Sigmoid colon (tissue), 7 donors: ENCODE results near the gene MRPS34. TPM values are rescaled to one million over a fixed set of nuclear protein-coding genes. Genes with fewer than 3 reads are reported as not detected.

Experiments
- DNase-seq: peaks from one replicate; pipeline ENCODE4 v3.0.0-alpha.2; 2019
- H3K27ac ChIP-seq, 4 donors: fragments of 200-600 bp; sonication (generic); one replicate each; pipeline ENCODE4 v1.5.1; 2016 to 2019; ENCODE audit warnings: mild to moderate bottlenecking in 1 of 4
- H3K27me3 ChIP-seq, 3 donors: fragments of 200-600 bp; sonication (generic); one replicate each; pipeline ENCODE4 v1.5.1; 2019; ENCODE audit warnings: mild to moderate bottlenecking in 1 of 3
- H3K36me3 ChIP-seq, 4 donors: fragments of 200-600 bp; sonication (generic); one replicate each; pipeline ENCODE4 v1.5.1; 2016 to 2019
- H3K4me1 ChIP-seq, 4 donors: fragments of 200-600 bp; sonication (generic); one replicate each; pipeline ENCODE4 v1.5.1; 2017 to 2019
- H3K4me3 ChIP-seq, 4 donors: fragments of 200-600 bp; sonication (generic); one replicate each; pipeline ENCODE4 v1.5.1; 2017 to 2019; ENCODE audit warnings: mild to moderate bottlenecking in 2 of 4, moderate library complexity in 1 of 4
- H3K9me3 ChIP-seq, 4 donors: fragments of 200-600 bp in 3 of 4; sonication (generic) in 3 of 4; one replicate each; pipeline versions ENCODE4 v1.5.1 to v1.6.1; 2013 to 2019
- EP300 ChIP-seq, 4 donors: sonication (generic); formaldehyde crosslinking; IDR thresholded peaks; one replicate each; pipeline ENCODE4 v1.6.1; 2017; ENCODE audit warnings: antibody characterized with exemption in 4 of 4
- POLR2A ChIP-seq, 2 donors: fragments of 450-650 bp; IDR thresholded peaks; one replicate each; pipeline ENCODE4 v1.6.1; 2016; ENCODE audit warnings: antibody characterized with exemption in 2 of 2, mild to moderate bottlenecking in 2 of 2, moderate library complexity in 2 of 2
- POLR2AphosphoS5 ChIP-seq, 4 donors: sonication (generic); formaldehyde crosslinking; IDR thresholded peaks; one replicate each; pipeline ENCODE4 v1.6.1; 2017; ENCODE audit warnings: antibody characterized with exemption in 4 of 4
- WGBS, 2 donors: extraction: QIAGEN DNeasy Blood & Tissue Kit; methylation state at CpG; one replicate each; pipeline ENCODE4 v1.1.7; 2013; 5-methylcytosine and 5-hydroxymethylcytosine counted together
- intact Hi-C: fragments of 100-400 bp; cut with DNase I; formaldehyde crosslinking; loops from one replicate; pipeline ENCODE4 v1.15.1; 2023
- polyA plus RNA-seq, 3 donors: library from polyadenylated mRNA; stranded (reverse); fragments of 200-250 nt; gene quantifications; one replicate each; pipeline ENCODE4 v1.2.3, GENCODE V29; 2013
- total RNA-seq, 4 donors: library from RNA; depleted of rRNA; stranded (reverse); fragments of >200 nt; gene quantifications; one replicate each; pipeline ENCODE4 v1.1.0, GENCODE V29; 2016
- TF ChIP-seq, protein P1 (sequence below), 4 experiments: fragments of 450-650 bp in 3 of 4; fragments of 200-600 bp in 1 of 4; IDR thresholded peaks; one replicate each; pipeline ENCODE4 v1.5.1; 2016 to 2019; ENCODE audit warnings: antibody characterized with exemption in 4 of 4, mild to moderate bottlenecking in 3 of 4, moderate library complexity in 2 of 4
- donor health status: healthy with polysubstance abuse.
- donor health status: Bipolar disorder and iron deficiency.
- donor health status: healthy.

Gene MRPS34
- total and polyA plus RNA-seq, 7 donors: 61.5 to 198 (median 104) TPM

DNA sequence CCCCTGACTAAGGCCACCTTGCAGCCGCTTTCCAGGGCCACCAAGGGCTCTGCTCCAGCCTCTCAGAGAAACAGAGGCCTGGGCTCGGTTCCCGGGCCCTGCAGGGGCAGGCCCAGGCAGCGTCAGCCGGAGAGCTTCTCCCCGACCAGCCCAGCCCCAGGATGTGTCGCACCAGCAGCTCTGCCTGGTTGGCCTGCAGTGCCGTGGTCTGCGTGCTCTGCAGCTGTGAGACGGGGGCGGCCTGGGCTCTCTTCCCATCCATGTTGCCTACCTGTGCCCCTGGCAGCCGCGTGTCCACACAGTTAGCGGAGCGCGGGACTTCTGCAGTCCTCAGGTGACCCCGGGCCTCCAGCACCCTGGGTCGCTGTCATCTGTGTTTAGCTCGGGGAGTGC lies 15.8 kb upstream of the MRPS34 start:
- no peaks in the 10 kb centered on the region for H3K27me3 ChIP-seq
- H3K36me3 ChIP-seq: peaks cover 0 to 61% (median 32%) of the 10 kb centered on the region in 4 donors
- H3K4me1 ChIP-seq: peaks cover 0 to 23% (median 16%) of the 10 kb centered on the region in 4 donors
- DNase-seq: peak; percentile 58
- H3K9me3 ChIP-seq: no peaks in the 10 kb centered on the region
- H3K4me3 ChIP-seq: no peak overlapping the region
- 78 to 87% methylated on average over 19 of the region's 19 CpGs for WGBS, 2 donors
- no peak for TF ChIP-seq EP300 (IDR thresholded peaks at IDR 0.05)
- no peak for TF ChIP-seq POLR2AphosphoS5 (IDR thresholded peaks at IDR 0.05)
- no peak for TF ChIP-seq POLR2A (IDR thresholded peaks at IDR 0.05)
- TF ChIP-seq, protein P1, sequence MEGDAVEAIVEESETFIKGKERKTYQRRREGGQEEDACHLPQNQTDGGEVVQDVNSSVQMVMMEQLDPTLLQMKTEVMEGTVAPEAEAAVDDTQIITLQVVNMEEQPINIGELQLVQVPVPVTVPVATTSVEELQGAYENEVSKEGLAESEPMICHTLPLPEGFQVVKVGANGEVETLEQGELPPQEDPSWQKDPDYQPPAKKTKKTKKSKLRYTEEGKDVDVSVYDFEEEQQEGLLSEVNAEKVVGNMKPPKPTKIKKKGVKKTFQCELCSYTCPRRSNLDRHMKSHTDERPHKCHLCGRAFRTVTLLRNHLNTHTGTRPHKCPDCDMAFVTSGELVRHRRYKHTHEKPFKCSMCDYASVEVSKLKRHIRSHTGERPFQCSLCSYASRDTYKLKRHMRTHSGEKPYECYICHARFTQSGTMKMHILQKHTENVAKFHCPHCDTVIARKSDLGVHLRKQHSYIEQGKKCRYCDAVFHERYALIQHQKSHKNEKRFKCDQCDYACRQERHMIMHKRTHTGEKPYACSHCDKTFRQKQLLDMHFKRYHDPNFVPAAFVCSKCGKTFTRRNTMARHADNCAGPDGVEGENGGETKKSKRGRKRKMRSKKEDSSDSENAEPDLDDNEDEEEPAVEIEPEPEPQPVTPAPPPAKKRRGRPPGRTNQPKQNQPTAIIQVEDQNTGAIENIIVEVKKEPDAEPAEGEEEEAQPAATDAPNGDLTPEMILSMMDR (IDR thresholded peaks at IDR 0.05): no peak
- intact Hi-C loops: no loop called here
- no peak overlapping the region for H3K27ac ChIP-seq

DNA sequence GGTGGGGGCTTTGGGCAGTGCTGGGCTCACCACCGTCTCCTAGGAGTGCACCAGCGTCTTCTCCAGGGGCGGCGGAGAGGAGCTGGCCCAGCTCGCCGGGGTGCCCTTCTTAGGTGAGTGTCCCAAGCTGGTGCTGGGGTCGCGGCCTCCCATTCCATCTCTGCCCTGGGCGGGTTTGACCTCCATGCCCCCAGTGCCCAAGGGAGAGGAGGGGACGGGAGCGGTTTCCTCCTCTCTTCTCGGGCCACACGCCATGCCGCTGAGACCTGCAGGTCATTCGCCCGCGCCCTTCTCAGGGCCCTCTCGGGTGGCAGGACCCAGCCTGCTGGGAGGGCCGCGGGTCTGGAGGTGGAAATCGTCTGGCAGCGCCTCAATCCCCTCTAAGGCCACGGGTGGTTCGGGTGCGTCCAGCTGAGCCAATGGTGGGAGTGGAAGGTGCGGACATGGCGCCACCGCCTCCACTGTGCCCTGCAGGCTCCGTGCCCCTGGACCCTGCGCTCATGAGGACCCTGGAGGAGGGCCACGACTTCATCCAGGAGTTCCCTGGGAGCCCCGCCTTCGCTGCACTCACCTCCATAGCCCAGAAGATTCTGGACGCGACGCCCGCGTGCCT lies 15.3 kb upstream of the MRPS34 start:
- intact Hi-C loops: no loop called here
- no peak overlapping the region for H3K27ac ChIP-seq
- no peak overlapping the region for H3K4me3 ChIP-seq
- TF ChIP-seq EP300 (IDR thresholded peaks at IDR 0.05): no peak
- no peak for TF ChIP-seq POLR2A (IDR thresholded peaks at IDR 0.05)
- TF ChIP-seq POLR2AphosphoS5 (IDR thresholded peaks at IDR 0.05): no peak
- TF ChIP-seq, protein P1 (IDR thresholded peaks at IDR 0.05): no peak
- H3K27me3 ChIP-seq: no peaks in the 10 kb centered on the region
- WGBS, 2 donors: 94 to 95% methylated on average over 38 of the region's 38 CpGs
- peaks cover 0 to 27% (median 21%) of the 10 kb centered on the region in 4 donors for H3K4me1 ChIP-seq
- DNase-seq: peak; percentile 65
- H3K9me3 ChIP-seq: no peaks in the 10 kb centered on the region
- H3K36me3 ChIP-seq: peaks cover 0 to 61% (median 32%) of the 10 kb centered on the region in 4 donors

DNA sequence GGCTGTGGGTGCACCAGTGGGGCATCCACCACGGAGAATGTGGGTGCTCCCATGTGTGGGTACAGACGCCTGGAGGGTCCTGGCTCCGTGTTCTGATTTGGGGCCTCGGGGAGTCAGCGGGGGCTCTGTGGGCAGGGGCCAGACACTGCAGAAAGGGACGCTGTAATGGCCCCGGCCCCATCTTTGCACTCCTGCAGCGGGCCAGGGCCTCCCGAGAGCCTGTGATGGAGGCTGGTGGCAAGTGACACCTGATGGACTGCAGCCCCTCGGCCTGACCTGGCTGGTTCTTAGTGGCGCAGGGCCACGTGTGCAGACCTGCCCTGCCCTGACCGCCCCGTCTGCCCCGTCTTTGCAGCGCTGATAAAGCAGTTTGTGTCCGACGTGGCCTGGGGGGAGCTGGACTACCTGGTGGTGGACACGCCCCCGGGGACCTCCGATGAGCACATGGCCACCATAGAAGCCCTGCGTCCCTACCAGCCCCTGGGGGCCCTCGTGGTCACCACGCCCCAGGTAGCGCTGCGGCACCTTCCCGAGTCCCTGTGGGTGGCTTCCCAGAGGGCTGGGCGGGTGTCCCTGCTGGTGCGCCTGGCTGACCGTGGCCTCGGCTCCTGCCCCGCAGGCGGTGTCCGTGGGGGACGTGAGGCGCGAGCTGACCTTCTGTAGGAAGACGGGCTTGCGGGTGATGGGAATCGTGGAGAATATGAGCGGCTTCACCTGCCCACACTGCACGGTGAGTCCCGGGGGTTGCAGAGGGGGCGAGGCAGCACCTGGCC lies 14.6 kb upstream of the MRPS34 start:
- H3K9me3 ChIP-seq: no peaks in the 10 kb centered on the region
- no peaks in the 10 kb centered on the region for H3K27me3 ChIP-seq
- WGBS, 2 donors: 94 to 96% methylated on average over 44 of the region's 44 CpGs
- peaks cover 0 to 61% (median 32%) of the 10 kb centered on the region in 4 donors for H3K36me3 ChIP-seq
- no peak overlapping the region for H3K27ac ChIP-seq
- no peak overlapping the region for H3K4me3 ChIP-seq
- peaks cover 0 to 28% (median 21%) of the 10 kb centered on the region in 4 donors for H3K4me1 ChIP-seq
- TF ChIP-seq EP300 (IDR thresholded peaks at IDR 0.05): no peak
- no peak for TF ChIP-seq POLR2AphosphoS5 (IDR thresholded peaks at IDR 0.05)
- TF ChIP-seq, protein P1 (IDR thresholded peaks at IDR 0.05): no peak
- TF ChIP-seq POLR2A (IDR thresholded peaks at IDR 0.05): no peak
- intact Hi-C loops: no loop called here
- no peak for DNase-seq

DNA sequence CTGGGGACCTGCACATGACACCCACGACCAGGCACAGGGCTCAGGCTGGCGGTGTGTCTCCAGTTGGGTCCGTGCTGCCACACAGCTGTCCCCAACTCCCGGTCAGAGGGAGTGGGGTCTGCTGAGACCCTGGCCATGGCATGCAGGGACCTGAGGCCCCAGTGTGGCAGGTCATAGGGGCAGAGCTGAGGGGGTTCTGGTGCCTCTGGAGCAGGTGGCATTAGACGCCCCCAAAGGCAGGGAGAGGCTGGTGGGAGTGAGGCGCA lies 14.1 kb upstream of the MRPS34 start:
- intact Hi-C loops: no loop called here
- no peak for DNase-seq
- H3K27ac ChIP-seq: no peak overlapping the region
- no peak overlapping the region for H3K4me3 ChIP-seq
- TF ChIP-seq, protein P1 (IDR thresholded peaks at IDR 0.05): no peak
- TF ChIP-seq POLR2A (IDR thresholded peaks at IDR 0.05): no peak
- no peak for TF ChIP-seq EP300 (IDR thresholded peaks at IDR 0.05)
- no peak for TF ChIP-seq POLR2AphosphoS5 (IDR thresholded peaks at IDR 0.05)
- no peaks in the 10 kb centered on the region for H3K27me3 ChIP-seq
- H3K9me3 ChIP-seq: no peaks in the 10 kb centered on the region
- peaks cover 0 to 28% (median 21%) of the 10 kb centered on the region in 4 donors for H3K4me1 ChIP-seq
- WGBS, 2 donors: 91 to 94% methylated on average over 6 of the region's 6 CpGs
- peaks cover 0 to 59% (median 32%) of the 10 kb centered on the region in 4 donors for H3K36me3 ChIP-seq
